ENCODE data around the gene LANCL3.
"Not testable (repeated sequence)": the region's sequence is repeated elsewhere in the genome, so short reads cannot be mapped to it uniquely, and the experiment has no call there.

LANCL3 gene

GRCh38 chrX:37571426-37572107, at the start of gene LANCL3:
Gene LANCL3 (plus strand): TSS chrX:37571661. CDS start chrX:37571871, 210 bp downstream.
- not testable (repeated sequence) for H2AFZ ChIP-seq (ENCODE audit: low read depth, low read length); H3K9me3 ChIP-seq (ENCODE audit: low read length); H3K4me3 ChIP-seq (ENCODE audit: low read length); H3K4me1 ChIP-seq (ENCODE audit: insufficient read depth, low read length); H3K36me3 ChIP-seq (ENCODE audit: insufficient read depth, low read length); H3K27me3 ChIP-seq (ENCODE audit: insufficient read depth, low read length)

- not testable (repeated sequence) for H3K4me1 ChIP-seq (ENCODE audit: insufficient read depth, low read length); H3K27me3 ChIP-seq (ENCODE audit: insufficient read depth, low read length); H3K36me3 ChIP-seq (ENCODE audit: insufficient read depth, low read length); H3K9me3 ChIP-seq (ENCODE audit: low read length); H2AFZ ChIP-seq (ENCODE audit: low read depth, low read length); H3K4me3 ChIP-seq (ENCODE audit: low read length)
These were observed 47.8 kb upstream of the LANCL3 start for GRCh38 chrX:37523673-37524072.

- Histone ChIP-seq H3K36me3 (ENCODE audit: insufficient read depth, low read length) (no peaks in the 10 kb centered on the region), H2AFZ (ENCODE audit: low read depth, low read length) (no peak overlapping the region), H3K4me3 (ENCODE audit: low read length) (no peak overlapping the region), H3K9me3 (ENCODE audit: low read length) (no peaks in the 10 kb centered on the region), H3K4me1 (ENCODE audit: insufficient read depth, low read length) (no peaks in the 10 kb centered on the region), H3K27me3 (ENCODE audit: insufficient read depth, low read length) (no peaks in the 10 kb centered on the region)
These were observed 29.5 kb upstream of the LANCL3 start for GRCh38 chrX:37541991-37542390.

GRCh38 chrX:37542791-37543190, 28.7 kb upstream of the LANCL3 start:
- Histone ChIP-seq H3K27me3 (ENCODE audit: insufficient read depth, low read length) (no peaks in the 10 kb centered on the region), H3K9me3 (ENCODE audit: low read length) (no peaks in the 10 kb centered on the region), H2AFZ (ENCODE audit: low read depth, low read length) (no peak overlapping the region), H3K4me3 (ENCODE audit: low read length) (no peak overlapping the region), H3K36me3 (ENCODE audit: insufficient read depth, low read length) (no peaks in the 10 kb centered on the region), H3K4me1 (ENCODE audit: insufficient read depth, low read length) (no peaks in the 10 kb centered on the region)

- Histone ChIP-seq H3K36me3 (ENCODE audit: insufficient read depth, low read length) (no peaks in the 10 kb centered on the region), H2AFZ (ENCODE audit: low read depth, low read length) (no peak overlapping the region)
These were observed 28.1 kb upstream of the LANCL3 start for GRCh38 chrX:37543324-37543723.

DNA sequence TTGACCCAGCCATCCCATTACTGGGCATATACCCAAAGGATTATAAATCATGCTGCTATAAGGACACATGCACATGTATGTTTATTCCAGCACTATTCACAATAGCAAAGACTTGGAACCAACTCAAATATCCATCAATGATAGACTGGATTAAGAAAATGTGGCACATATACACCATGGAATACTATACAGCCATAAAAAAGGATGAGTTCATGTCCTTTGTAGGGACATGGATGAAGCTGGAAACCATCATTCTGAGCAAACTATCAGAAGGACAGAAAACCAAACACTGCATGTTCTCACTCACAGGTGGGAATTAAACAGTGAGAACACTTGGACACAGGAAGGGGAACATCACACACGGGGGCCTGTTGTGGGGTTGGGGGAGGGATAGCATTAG, 26.9 kb upstream of the LANCL3 start:
- not testable (repeated sequence) for H3K4me3 ChIP-seq (ENCODE audit: low read length); H3K4me1 ChIP-seq (ENCODE audit: insufficient read depth, low read length); H3K9me3 ChIP-seq (ENCODE audit: low read length); H3K36me3 ChIP-seq (ENCODE audit: insufficient read depth, low read length); H3K27me3 ChIP-seq (ENCODE audit: insufficient read depth, low read length); H2AFZ ChIP-seq (ENCODE audit: low read depth, low read length)

More at GRCh38 chrX:37543324-37543723, 28.1 kb upstream of the LANCL3 start:
- Histone ChIP-seq H3K4me3 (ENCODE audit: low read length) (no peak overlapping the region), H3K9me3 (ENCODE audit: low read length) (no peaks in the 10 kb centered on the region), H3K4me1 (ENCODE audit: insufficient read depth, low read length) (no peaks in the 10 kb centered on the region), H3K27me3 (ENCODE audit: insufficient read depth, low read length) (no peaks in the 10 kb centered on the region)

- no peaks in the 10 kb centered on the region for H3K36me3 ChIP-seq (ENCODE audit: insufficient read depth, low read length)
- no peaks in the 10 kb centered on the region for H3K4me1 ChIP-seq (ENCODE audit: insufficient read depth, low read length)
- H3K27me3 ChIP-seq (ENCODE audit: insufficient read depth, low read length), result no peaks in the 10 kb centered on the region
- H2AFZ ChIP-seq (ENCODE audit: low read depth, low read length), result no peak overlapping the region
- H3K4me3 ChIP-seq (ENCODE audit: low read length), result no peak overlapping the region
- no peaks in the 10 kb centered on the region for H3K9me3 ChIP-seq (ENCODE audit: low read length)
These were observed 26.4 kb upstream of the LANCL3 start for GRCh38 chrX:37545066-37545465.

DNA sequence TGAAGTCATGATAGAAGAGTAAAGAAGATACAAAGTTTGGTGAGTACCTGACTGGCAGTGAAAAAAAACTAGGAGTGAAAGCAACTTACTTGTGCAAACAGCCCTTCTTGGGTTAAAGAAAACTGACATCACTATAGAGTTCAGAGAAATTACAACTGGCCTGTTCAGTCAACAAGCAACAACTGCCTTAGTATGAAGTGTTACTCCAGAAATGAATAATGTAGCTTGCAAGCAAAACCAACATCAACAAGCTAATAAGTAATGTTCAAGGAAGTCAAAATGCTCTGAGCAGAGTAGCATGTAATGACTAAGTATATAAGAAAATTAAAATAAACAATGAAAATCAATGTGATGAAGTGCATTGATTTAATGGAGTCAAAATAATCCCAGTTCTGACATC, 21.8 kb upstream of the LANCL3 start:
- H3K9me3 ChIP-seq (ENCODE audit: low read length); H2AFZ ChIP-seq (ENCODE audit: low read depth, low read length); H3K4me1 ChIP-seq (ENCODE audit: insufficient read depth, low read length); H3K27me3 ChIP-seq (ENCODE audit: insufficient read depth, low read length); H3K4me3 ChIP-seq (ENCODE audit: low read length); H3K36me3 ChIP-seq (ENCODE audit: insufficient read depth, low read length): not testable (repeated sequence)

GRCh38 chrX:37553476-37553875, 18.0 kb upstream of the LANCL3 start:
- Histone ChIP-seq H3K9me3 (ENCODE audit: low read length) (no peaks in the 10 kb centered on the region), H3K4me3 (ENCODE audit: low read length) (no peak overlapping the region), H3K27me3 (ENCODE audit: insufficient read depth, low read length) (no peaks in the 10 kb centered on the region)

GRCh38 chrX:37565254-37565653, 6.2 kb upstream of the LANCL3 start:
- not testable (repeated sequence) for H3K27me3 ChIP-seq (ENCODE audit: insufficient read depth, low read length); H3K4me1 ChIP-seq (ENCODE audit: insufficient read depth, low read length); H3K4me3 ChIP-seq (ENCODE audit: low read length); H2AFZ ChIP-seq (ENCODE audit: low read depth, low read length); H3K9me3 ChIP-seq (ENCODE audit: low read length); H3K36me3 ChIP-seq (ENCODE audit: insufficient read depth, low read length)

More at GRCh38 chrX:37553476-37553875, 18.0 kb upstream of the LANCL3 start:
- Histone ChIP-seq H3K4me1 (ENCODE audit: insufficient read depth, low read length) (no peaks in the 10 kb centered on the region), H3K36me3 (ENCODE audit: insufficient read depth, low read length) (no peaks in the 10 kb centered on the region), H2AFZ (ENCODE audit: low read depth, low read length) (no peak overlapping the region)

GRCh38 chrX:37570349-37570748, 1.1 kb upstream of the LANCL3 start:
- not testable (repeated sequence) for H2AFZ ChIP-seq (ENCODE audit: low read depth, low read length); H3K9me3 ChIP-seq (ENCODE audit: low read length); H3K27me3 ChIP-seq (ENCODE audit: insufficient read depth, low read length); H3K4me1 ChIP-seq (ENCODE audit: insufficient read depth, low read length); H3K36me3 ChIP-seq (ENCODE audit: insufficient read depth, low read length); H3K4me3 ChIP-seq (ENCODE audit: low read length)

DNA sequence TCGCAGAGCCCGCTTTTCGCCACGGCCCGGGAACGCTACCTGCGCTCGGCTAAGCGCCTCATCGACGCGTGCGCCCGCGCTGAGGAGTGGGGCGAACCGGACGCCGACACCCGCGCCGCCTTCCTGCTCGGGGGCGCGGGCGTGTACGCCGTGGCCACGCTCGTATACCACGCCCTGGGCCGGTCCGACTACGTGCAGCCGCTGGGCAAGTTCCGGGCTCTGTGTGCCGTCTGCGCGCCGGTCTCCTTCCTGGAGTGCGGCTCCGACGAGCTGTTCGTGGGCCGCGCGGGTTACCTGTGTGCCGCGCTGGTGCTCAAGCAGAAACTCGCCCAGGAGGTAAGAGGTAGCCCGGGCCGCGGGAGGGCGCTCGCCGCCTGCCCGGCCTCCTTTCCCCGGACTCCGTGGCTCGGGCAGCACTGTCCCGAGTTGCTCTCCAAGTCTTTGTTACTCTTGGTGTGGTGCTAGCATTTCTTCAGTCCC, 687 bp downstream of the LANCL3 start:
- H3K4me3 ChIP-seq (ENCODE audit: low read length); H3K4me1 ChIP-seq (ENCODE audit: insufficient read depth, low read length); H3K27me3 ChIP-seq (ENCODE audit: insufficient read depth, low read length); H3K36me3 ChIP-seq (ENCODE audit: insufficient read depth, low read length); H2AFZ ChIP-seq (ENCODE audit: low read depth, low read length); H3K9me3 ChIP-seq (ENCODE audit: low read length): not testable (repeated sequence)

GRCh38 chrX:37573121-37573520, 1.7 kb downstream of the LANCL3 start:
- H3K9me3 ChIP-seq (ENCODE audit: low read length); H3K27me3 ChIP-seq (ENCODE audit: insufficient read depth, low read length); H2AFZ ChIP-seq (ENCODE audit: low read depth, low read length); H3K36me3 ChIP-seq (ENCODE audit: insufficient read depth, low read length); H3K4me3 ChIP-seq (ENCODE audit: low read length); H3K4me1 ChIP-seq (ENCODE audit: insufficient read depth, low read length): not testable (repeated sequence)

DNA sequence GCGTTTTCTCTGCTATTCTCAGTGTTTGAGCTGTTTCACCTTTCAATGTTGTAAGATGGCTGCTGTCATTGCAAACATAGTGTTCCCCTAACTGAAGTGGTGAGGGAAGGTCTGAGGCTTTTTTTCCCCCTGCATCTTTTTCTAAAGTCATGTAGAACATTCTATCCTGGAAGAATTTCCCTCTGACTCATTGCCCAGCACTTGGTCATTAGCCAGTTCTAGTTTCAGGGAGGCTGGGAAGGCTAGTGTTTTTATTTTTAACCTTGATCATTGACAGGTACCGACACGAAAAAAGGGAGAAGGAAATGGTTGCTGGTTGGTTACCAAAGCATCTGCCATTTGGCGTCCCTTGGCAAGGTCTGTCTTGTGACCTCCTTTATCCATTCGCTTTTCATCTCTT, 6.6 kb downstream of the LANCL3 start:
- Histone ChIP-seq H3K27me3 (ENCODE audit: insufficient read depth, low read length) (peaks cover 4% of the 10 kb centered on the region), H3K4me1 (ENCODE audit: insufficient read depth, low read length) (no peaks in the 10 kb centered on the region), H2AFZ (ENCODE audit: low read depth, low read length) (no peak overlapping the region), H3K9me3 (ENCODE audit: low read length) (no peaks in the 10 kb centered on the region), H3K4me3 (ENCODE audit: low read length) (no peak overlapping the region), H3K36me3 (ENCODE audit: insufficient read depth, low read length) (no peaks in the 10 kb centered on the region)

All from neuron (in vitro differentiated cells).